Measurements from ENCODE around the gene MEI1.

DNA sequence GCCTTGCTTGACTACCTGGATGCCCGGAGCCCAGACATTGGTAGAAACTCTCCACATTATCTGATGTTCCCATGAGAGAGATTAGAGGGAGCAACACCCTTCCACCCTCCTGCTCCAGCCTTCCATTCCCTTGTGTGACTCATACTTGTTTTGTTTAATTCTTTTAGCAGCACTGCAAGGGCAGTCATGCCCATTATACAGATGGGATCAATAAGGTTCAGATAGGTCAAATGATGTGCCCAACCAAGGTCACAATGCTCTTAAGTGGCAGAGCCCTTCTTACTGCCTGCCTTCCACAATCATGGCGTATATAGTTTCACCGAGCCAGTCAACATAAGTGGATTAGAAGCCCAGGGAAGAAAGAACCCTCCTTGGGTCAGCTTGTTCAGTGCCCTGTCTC is 94.6 kb downstream of the MEI1 start:
- TF ChIP-seq, protein P1, sequence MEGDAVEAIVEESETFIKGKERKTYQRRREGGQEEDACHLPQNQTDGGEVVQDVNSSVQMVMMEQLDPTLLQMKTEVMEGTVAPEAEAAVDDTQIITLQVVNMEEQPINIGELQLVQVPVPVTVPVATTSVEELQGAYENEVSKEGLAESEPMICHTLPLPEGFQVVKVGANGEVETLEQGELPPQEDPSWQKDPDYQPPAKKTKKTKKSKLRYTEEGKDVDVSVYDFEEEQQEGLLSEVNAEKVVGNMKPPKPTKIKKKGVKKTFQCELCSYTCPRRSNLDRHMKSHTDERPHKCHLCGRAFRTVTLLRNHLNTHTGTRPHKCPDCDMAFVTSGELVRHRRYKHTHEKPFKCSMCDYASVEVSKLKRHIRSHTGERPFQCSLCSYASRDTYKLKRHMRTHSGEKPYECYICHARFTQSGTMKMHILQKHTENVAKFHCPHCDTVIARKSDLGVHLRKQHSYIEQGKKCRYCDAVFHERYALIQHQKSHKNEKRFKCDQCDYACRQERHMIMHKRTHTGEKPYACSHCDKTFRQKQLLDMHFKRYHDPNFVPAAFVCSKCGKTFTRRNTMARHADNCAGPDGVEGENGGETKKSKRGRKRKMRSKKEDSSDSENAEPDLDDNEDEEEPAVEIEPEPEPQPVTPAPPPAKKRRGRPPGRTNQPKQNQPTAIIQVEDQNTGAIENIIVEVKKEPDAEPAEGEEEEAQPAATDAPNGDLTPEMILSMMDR (conservative IDR thresholded peaks at IDR 0.05; ENCODE audit: low read length), result no peak
- TF ChIP-seq EZH2phosphoT487 (IDR thresholded peaks at IDR 0.05; ENCODE audit: borderline replicate concordance), result no peak

Measured in Loucy (cell line).